Measurements from ENCODE around the gene KBTBD12. TPM values are rescaled to one million over a fixed set of nuclear protein-coding genes. Genes with fewer than 3 reads are reported as not detected.

Gene KBTBD12
- total and polyA plus RNA-seq, 10 donors: 0.03 to 0.51 (median 0.08) TPM; not detected in 4

DNA sequence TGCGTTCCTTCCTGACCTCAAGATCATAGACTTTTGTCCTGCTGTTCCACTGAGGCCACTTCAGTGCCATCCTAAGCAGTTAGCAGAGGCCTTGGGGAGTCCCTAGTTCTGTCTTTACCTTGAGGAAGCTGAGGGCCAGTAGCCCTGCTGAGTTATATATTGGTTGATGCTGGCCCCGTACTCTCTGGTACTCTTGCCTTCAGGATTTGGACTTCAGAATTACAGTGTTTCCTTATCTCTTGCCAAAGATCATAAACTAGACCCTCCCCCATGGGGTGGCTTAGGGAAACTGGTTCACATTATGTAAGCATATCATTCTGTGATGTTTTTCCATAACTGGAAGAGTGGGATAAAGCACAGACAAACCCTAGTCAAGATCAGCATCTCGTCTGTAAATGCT is 33.2 kb downstream of the KBTBD12 start:
- DNase-seq: no peak
- peaks cover 0 to 7% (median 0%) of the 10 kb centered on the region in 7 donors for H3K27me3 ChIP-seq (replicated peaks in 1 of 7)
- no peak overlapping the region for H3K27ac ChIP-seq
- no peak overlapping the region for H3K4me3 ChIP-seq
- H3K36me3 ChIP-seq: no peaks in the 10 kb centered on the region
- TF ChIP-seq POLR2AphosphoS5 (IDR thresholded peaks at IDR 0.05): no peak
- H3K4me1 ChIP-seq: no peaks in the 10 kb centered on the region
- intact Hi-C loops (cut with DNase I; ENCODE audit: low total_unique reads): no loop called here
- WGBS, 5 donors: 77 to 92% (median 83%) methylated on average over 3 of the region's 3 CpGs
- peaks cover 0 to 9% (median under 1%) of the 10 kb centered on the region in 8 donors for H3K9me3 ChIP-seq

DNA sequence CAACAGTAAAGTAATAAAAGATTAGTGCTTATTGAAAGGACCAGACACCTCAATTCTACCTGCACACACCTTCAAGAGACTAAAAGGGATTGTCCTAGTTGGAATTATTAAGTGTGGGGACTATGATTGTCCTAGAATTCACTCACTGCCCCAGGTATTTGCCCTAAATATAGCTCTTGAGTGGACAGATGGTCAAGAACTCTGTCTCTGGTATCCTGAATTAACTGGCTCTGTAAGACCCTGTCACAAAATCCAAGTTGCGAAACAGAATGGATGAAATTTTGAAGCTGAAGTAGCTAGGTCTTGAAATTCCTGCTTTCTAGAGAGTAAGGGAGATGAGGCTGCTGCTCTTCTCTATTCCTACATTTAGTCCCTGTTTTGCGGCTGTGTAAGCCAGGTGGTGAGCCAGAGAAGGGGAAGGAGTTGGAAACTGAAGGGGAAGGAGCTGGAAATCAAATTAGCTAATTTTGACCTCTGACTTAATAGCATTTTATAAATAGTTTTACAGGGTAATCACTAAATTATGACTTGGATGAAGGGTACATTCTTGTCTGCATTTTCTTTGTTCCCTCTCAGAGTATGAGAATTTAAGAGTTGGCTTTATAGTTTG is 34.5 kb downstream of the KBTBD12 start:
- TF ChIP-seq, protein P1, sequence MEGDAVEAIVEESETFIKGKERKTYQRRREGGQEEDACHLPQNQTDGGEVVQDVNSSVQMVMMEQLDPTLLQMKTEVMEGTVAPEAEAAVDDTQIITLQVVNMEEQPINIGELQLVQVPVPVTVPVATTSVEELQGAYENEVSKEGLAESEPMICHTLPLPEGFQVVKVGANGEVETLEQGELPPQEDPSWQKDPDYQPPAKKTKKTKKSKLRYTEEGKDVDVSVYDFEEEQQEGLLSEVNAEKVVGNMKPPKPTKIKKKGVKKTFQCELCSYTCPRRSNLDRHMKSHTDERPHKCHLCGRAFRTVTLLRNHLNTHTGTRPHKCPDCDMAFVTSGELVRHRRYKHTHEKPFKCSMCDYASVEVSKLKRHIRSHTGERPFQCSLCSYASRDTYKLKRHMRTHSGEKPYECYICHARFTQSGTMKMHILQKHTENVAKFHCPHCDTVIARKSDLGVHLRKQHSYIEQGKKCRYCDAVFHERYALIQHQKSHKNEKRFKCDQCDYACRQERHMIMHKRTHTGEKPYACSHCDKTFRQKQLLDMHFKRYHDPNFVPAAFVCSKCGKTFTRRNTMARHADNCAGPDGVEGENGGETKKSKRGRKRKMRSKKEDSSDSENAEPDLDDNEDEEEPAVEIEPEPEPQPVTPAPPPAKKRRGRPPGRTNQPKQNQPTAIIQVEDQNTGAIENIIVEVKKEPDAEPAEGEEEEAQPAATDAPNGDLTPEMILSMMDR (IDR thresholded peaks at IDR 0.05 in 8 of 11, conservative IDR thresholded peaks at IDR 0.05 in 3 of 11): no peak
- TF ChIP-seq POLR2AphosphoS5 (IDR thresholded peaks at IDR 0.05): no peak
- 90 to 96% (median 93%) methylated on average over 2 of the region's 2 CpGs for WGBS, 5 donors
- DNase-seq: no peak
- intact Hi-C loops (cut with DNase I; ENCODE audit: low total_unique reads): no loop called here
- no peak overlapping the region for H3K27ac ChIP-seq
- no peaks in the 10 kb centered on the region for H3K36me3 ChIP-seq
- no peaks in the 10 kb centered on the region for H3K4me1 ChIP-seq
- H3K27me3 ChIP-seq (replicated peaks in 1 of 7): peaks cover 0 to 7% (median 0%) of the 10 kb centered on the region in 7 donors
- H3K9me3 ChIP-seq: no peaks in the 10 kb centered on the region
- no peak overlapping the region for H3K4me3 ChIP-seq

DNA sequence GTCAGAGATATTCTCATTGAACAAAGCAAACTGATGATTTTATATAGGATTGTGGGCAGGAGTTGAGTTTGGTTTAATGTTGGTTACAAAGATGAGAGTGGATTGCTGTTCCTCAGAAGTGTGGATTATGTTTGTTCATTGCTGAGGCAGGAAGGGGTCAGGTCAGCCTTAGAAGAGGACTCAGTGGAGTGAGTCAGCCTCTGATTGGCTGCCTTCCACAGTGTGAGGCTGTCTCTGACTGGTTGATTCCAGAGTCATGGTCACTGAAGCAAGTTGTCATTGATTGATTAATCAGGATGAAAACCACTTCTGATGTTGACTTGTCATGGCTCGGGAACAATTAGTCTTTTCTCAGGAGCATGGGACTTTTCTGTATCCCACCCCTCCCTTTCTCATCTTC is 36.2 kb downstream of the KBTBD12 start:
- 61 to 90% (median 87%) methylated on average over 1 of the region's 1 CpG for WGBS, 5 donors
- Histone ChIP-seq H3K4me1 (no peaks in the 10 kb centered on the region), H3K27me3 (replicated peaks in 1 of 7) (peaks cover 0 to 7% (median 0%) of the 10 kb centered on the region in 7 donors), H3K36me3 (no peaks in the 10 kb centered on the region), H3K4me3 (no peak overlapping the region), H3K27ac (no peak overlapping the region), H3K9me3 (no peaks in the 10 kb centered on the region)
- intact Hi-C loops (cut with DNase I; ENCODE audit: low total_unique reads): no loop called here
- DNase-seq: no peak
- TF ChIP-seq POLR2A (IDR thresholded peaks at IDR 0.05): no peak
- no peak for TF ChIP-seq POLR2AphosphoS5 (IDR thresholded peaks at IDR 0.05)
- TF ChIP-seq, protein P1 (IDR thresholded peaks at IDR 0.05 in 8 of 11, conservative IDR thresholded peaks at IDR 0.05 in 3 of 11): no peak

DNA sequence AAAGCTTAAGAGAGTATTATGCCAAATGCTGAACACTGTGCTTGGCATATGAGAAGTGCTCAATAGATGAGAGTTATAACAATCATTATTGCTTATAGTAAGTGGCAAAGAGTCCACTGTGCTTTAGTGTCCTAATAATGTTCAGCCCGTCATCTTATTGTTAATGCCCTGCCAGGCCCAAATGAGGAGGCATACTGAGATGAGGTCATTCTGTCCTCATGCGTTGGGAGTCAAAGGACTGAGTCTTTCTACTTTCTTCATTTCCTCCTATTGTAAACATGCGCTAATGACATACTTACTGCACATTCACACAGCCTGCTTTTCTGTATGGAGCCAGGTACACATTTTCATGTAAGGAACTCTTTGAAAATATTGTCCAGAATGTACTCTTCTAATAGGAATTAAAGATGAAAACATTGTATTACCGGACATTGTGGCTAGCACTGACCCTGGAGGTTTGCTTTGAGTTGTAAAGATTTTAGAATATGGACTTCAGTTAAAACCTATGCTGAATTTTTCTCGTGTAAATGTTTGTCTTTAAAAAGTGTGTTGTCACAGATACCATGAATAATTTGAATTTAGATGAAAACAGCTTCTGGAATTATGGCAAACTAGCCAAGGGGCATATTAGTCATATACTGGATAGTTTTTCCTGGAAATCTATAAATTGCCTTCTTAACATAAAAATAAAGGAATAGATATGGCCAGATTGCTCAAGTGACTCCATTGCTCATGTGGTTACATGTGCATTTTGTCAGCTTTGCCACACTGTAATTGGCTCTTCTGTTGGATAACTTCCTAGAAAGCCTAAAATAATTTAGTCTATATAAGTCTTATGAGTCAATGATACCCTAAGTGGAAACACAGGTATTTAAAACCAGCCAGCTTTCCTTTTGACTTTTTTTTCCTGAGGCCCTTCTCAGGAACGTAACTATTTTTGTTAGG is 38.3 kb downstream of the KBTBD12 start:
- intact Hi-C loops (cut with DNase I; ENCODE audit: low total_unique reads): no loop called here
- Histone ChIP-seq H3K27ac (no peak overlapping the region), H3K4me3 (no peak overlapping the region), H3K4me1 (no peaks in the 10 kb centered on the region), H3K36me3 (no peaks in the 10 kb centered on the region), H3K9me3 (no peaks in the 10 kb centered on the region), H3K27me3 (replicated peaks in 1 of 7) (no peaks in the 10 kb centered on the region)
- DNase-seq: no peak
- WGBS, 5 donors: 72 to 85% (median 80%) methylated on average over 6 of the region's 6 CpGs
- TF ChIP-seq POLR2A (IDR thresholded peaks at IDR 0.05): no peak
- TF ChIP-seq, protein P1 (IDR thresholded peaks at IDR 0.05 in 8 of 11, conservative IDR thresholded peaks at IDR 0.05 in 3 of 11): no peak
- TF ChIP-seq POLR2AphosphoS5 (IDR thresholded peaks at IDR 0.05): no peak

Data from spleen (tissue), 11 donors.